GM18517 (cell line): ENCODE measurements around the gene MAN2A1.

Experiments
- ATAC-seq: cut with Tn5 transposase; IDR thresholded peaks from one replicate; pipeline ENCODE4 v1.9.1; 2021; ENCODE audit warnings: mild to moderate bottlenecking, moderate library complexity; ENCODE audit not compliant: unreplicated experiment

Gene MAN2A1

DNA sequence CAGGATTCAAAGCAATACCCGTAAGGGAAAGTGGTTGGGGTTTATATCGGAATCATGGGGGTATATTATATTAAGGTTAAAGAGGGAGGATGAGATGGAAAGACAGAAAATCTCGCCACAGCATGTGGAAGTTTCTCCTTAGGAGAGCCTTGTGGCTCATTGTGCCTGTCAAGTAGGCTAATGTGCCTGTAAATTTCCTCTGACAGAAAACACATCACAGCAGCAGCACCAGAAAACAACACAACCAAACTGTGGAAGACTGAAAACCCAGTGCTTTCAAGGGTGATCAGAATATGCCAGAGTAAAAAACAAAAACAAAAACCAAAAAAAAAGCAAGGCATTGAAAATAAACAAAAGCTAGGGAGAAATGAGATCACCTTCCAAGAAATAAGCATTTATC lies 11.3 kb upstream of the MAN2A1 start:
- ATAC-seq, result no peak

DNA sequence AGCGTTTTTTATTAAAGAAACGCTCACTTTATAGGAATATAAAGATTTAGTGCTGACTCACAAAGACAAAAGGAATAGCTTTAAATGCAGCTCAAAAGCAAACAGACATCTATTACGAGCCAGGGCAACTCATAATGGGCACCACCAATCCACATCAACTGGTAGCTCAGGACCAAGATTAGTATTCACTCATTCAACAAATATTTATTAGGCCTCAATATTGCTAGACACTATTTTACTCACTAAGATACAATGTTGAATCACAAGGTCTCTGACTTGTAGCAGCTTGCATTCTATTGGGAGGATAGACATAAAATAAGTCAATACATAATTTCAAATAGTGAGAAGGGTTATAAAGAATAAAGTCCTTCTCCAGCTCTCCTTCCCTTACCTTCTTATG lies 8.0 kb upstream of the MAN2A1 start:
- no peak for ATAC-seq

DNA sequence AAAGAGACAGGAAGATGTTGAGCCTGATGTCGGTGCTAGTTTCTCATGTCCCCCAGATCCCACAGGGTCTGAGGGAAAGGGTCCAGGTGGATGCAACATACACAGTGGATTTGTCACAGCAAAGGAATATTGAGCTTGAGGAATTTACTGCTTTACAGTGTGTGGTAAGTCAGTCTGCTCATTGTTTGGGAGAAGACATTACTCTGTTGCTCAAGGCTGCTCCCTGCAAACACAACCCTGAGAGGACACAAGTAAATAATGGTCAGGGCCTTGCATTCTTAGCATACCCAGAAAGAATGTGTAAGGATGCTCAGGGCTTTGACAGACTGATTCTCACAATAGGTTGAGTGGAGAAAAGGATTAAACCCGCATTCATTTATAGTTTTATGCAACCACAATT lies 7.3 kb upstream of the MAN2A1 start:
- ATAC-seq, result no peak

DNA sequence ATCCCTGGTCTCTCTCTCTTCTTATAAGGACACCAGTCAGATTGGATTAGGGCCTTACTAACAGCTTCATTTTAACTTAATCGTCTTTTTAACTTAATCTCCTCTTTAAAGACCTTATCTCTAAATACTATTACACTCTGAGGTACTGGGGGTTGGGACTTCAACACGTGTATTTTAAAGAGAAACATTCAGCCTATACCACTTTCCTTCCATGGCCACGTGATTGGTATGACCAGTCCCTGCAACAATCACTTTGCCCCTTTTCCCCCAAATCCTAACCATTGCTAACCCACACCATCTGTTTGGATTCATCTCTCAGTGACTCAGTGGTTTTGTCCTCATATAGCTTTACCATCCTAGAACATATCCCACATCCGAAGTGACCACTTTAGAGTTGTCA lies 3.8 kb upstream of the MAN2A1 start:
- ATAC-seq, result no peak

DNA sequence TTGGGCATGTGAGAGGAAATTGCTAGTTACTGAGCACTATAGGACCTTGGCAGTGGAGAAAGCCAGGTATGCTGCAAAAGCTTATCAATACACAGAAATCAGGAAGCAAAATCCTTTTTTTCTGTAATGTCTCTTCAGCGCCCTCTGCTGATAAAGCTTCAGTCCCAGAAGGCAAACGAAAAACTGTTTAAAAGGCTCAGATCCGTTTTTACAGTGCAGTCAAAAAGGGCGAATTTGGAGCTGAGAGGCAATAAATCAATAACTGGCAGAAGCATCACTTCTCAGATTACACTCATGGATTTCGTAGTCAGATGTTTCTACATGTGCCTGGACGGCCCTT lies 1.1 kb upstream of the MAN2A1 start:
- no peak for ATAC-seq

DNA sequence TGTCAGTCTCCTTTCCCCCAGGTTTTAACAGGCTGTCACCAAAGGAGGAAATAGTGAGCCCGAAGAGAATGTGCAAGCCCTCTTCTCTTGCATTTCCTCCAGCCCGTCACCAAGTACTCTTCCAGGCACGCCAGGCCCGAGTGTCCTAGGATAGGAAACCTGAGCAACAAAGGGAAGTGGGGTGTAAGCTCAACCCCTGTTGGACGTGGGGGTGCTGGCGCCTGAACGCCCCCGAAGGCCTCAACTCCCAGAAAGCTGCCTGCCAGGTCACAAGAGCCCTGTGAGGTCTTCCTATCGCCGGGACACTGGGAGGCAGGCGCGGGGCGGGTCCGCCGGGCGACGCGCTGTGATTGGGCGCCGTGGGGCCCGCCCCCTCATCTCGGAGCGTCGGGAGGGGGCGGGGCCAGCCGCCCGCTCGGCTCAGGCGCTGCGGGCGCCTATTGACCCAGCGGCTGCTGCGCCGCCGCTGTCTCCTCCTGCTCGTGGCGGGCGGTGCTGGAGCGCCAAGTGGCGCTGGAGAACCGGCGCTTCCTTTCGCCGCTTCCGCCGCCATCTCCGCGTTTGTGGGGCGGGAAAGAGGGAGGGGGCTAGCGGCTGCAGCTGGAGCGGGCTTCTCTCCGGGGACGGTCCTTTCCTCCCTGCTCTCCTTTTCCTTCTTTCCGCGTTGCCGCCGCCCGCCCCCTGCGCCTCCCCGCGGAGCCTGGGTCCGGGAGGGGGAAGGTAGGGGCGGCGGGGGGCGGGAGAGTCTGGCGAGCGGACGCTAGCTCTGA lies 572 bp upstream of the MAN2A1 start:
- peak; percentile 65 for ATAC-seq

DNA sequence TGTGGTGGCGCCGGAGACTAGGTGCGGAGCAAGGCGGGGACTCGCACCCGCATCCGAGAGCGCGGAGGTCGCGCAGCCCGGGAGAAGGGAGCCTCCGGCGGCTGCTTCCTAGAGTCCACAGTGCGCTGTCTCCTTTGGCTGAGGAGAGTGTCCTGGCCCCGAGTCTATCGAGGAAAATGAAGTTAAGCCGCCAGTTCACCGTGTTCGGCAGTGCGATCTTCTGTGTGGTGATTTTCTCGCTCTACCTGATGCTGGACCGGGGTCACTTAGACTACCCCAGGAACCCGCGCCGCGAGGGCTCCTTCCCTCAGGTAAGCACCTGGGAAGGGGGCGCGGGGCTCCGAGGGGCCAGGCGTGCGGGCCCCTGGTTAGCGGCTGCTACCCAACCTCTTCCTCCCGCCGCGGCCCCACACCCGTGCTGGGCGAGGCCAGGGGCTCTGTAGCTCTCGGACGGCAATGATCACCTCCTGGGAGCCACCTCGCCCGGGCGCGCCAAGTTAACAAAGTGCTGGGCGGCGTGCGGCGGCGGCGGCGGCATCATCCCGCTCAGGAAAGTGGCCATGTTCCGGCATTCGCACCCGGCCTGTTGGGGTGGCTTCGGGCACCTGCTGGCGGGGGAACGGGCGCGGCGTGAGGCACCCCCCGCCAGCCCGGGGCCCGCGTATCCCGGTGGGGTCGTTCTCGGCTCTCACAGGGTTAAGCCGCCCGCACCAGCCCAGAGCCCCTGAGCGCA lies 681 bp downstream of the MAN2A1 start:
- peak; percentile 6 for ATAC-seq

DNA sequence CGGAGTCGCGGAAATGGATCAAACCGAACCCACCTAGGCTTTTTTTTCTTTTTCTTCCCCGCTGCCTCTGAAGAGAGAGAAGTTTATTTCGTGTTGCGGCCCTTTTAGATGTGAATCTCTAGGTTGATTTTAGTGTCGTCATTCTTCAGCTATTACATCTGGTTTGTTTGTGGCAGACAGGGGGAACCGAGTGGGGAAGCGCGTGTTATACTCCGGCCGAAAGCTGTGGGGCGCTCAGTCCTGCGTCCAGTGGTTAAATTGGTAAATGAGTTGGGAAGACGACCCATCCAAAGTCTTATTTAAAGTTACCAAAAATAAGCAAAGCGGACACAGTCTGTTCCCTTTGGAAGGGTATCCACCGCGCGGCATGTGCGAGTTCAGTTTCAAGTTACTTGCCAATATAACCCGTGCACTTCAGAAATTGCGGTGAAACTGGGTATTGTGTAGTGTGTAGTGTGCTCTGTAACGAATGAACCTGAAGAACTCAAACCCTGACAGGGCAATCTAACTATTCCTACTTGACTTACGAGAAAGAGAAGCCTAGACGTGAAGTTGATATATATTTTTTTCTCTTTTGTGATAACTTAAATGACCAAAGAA lies 1.3 kb downstream of the MAN2A1 start:
- ATAC-seq, result no peak

DNA sequence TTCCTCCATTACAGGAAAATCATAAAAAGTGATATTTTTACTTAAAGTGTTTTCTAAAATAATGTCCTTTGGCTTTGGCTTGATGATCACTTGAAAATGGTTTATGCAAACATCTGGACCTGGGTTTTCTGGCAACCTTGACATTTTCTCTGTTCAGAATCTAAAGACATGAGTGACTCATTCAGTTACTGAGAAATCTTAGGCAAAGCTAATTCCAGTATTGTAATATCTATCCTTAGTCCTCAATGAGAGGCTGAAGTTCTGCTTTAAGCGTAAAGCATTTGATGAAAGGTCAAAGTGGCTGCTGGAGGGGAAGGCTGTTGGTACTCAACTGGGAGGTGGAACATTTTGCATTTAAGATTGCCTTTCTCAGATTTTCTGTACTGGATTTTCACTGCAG lies 2.3 kb downstream of the MAN2A1 start:
- ATAC-seq, result no peak

DNA sequence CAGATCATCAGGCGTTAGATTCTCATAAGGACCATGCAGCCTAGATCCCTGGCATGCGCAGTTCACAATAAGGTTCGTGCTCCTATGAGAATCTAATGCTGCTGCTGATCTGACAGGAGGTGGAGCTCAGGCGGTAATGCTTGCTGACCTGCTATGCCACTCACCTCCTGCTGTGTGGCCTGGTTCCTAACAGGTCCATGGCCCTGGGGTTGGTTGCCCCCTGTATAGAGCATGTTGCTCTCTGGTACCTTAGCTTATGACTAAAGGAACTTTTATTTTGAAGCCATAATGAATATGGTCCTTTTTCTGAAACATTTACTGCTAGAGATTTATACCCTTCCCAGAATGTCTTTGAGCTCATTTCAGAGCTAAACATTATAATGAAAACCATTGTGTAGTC lies 3.1 kb downstream of the MAN2A1 start:
- ATAC-seq, result no peak

DNA sequence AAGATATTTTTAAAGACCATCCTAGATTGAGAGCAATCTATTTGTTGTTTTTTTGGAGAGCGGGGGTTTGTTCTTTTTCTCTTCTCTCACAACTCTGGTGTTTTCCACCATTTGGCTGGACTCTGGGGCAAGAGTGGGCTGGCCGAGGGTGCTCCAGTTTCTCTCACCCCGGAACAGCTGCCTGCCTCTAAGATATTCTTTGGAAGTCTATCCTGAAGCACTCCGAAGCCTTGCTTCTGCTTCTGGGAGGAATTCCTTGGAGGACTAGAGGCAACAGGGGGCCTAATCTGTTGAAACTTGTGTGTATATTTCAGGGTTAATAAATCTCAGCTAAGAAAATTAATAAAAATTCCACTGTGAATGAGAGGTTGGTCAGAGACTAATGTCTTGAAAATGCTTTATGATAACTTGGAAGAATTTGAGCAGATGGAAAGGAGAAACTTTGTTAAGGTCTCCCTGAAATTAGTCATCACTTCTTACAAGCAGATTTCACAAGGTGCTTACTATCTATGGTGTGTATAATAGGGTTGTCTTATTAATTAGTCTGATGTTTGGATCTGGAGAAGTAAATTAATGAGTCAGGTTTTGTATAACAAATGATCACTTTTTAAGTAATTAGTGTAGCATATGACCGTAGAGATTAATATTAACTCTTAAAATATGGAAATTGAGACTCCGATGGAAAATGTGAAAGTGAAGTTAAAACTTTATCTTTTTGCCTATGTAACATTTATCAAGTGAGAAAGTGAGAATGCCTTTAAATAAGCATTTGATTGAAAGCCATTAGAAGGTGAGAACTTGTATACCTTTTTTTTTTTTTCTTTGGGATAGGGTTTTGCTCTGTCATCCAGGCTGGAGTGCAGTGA lies 4.0 kb downstream of the MAN2A1 start:
- ATAC-seq, result no peak

DNA sequence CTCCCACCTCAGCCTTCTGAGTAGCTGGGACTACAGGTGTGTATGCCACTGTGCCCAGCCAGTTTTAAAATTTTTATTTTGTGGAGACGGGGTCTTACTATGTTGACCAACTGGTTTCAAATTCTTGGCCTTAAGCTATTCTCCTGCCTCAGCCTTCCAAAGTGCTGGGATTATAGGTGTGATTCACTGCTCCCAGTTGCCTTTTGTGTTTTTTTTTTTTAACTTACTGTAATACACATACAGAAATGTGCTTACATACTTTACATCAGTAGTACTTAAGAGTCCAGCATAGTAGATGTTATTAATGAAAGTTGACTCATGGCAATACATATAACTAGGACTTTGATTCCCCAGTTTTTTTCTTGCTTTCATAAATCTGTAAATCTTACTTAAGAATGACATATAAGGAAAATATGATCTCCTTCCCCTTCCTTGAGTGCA lies 4.7 kb downstream of the MAN2A1 start:
- ATAC-seq, result no peak

DNA sequence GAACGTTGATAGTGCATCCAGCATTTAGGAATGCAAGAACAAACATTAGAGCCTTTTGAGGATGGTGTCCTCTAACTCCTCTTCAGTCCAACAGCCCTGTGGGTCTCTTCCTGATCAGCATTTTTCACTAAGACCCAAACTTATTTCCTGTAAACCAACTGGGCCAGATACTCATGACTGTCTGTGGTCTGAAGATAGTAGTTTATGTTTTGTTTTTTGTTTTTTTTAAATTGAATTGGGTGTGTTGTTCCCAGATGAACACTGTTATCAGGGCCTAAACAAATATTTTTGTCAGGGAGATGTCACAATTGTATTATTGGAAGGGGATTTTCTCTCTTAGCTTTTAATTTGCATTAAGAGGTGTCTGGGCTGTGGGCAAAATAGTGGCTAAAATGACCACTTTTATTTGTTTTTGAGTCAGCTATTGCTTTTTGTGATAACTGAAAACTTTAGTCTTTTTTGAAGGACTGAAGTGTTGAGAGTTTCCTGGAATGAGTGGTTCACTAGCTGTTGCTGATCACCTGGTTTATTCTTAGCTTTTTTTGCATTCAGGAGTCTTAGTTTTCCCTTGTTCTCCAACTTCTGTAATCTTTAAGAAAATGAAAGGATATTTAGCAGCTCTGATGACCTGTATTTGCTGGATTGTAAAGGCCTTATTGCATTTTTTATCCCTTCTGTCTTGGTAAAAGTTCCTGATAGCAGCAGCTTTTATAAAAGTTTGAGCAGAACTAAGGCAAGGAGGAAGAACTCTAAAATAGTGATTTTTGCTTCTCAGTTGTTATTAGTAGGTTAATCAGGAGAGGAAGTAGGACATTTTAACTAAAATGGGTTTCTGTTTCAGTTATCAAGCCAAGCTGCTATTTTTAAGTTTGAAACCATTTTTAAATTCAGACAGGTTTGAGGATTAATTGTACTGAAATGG lies 5.5 kb downstream of the MAN2A1 start:
- ATAC-seq, result peak; percentile 68

DNA sequence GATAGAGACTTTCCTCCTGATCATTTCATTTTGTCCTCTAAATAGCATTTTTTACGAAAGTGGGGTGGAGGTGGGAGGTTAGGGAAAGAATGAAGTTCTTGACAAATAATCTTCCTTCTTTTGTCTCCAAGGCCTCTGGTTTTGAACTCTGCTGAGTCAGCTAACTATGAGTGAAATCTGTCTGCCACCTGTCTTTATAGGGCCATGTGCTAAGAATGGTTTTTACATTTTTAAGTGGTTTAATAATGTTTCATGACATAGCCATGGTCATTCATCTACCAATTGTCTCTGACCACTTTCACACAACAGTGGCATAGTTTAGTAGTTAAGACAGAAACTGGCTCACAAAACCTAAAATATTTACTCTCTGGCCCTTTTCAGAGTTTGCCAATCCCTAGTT lies 7.6 kb downstream of the MAN2A1 start:
- no peak for ATAC-seq

DNA sequence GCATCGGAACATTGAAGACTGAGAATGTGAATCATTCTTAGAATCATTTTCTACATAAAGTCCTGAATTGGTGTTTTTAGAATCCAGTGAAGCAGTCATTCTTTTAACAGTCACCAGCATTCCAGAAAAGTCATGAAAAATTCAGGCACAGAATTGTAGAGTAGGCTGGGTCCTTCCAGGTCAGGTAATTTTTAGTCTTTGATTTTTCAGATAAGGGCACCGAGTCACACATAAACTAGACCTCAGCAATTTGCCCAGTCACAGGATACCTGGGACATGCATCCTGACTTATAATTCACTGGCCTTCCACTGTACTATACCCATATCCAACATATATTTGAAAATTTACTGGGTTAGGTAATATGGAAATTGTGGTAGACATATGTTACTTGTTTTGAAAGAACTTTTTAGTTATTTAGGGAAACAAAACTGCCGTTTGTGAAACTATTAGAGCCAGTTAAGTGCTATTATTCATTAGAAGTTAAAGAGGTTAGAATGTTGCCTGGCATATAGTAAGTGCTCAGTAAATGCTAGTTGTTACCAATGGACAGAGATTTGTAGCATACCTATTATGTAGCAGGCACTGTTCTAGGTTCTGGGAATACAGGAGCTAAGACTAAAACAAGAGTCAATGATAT lies 10.9 kb downstream of the MAN2A1 start:
- peak; percentile 50 for ATAC-seq

DNA sequence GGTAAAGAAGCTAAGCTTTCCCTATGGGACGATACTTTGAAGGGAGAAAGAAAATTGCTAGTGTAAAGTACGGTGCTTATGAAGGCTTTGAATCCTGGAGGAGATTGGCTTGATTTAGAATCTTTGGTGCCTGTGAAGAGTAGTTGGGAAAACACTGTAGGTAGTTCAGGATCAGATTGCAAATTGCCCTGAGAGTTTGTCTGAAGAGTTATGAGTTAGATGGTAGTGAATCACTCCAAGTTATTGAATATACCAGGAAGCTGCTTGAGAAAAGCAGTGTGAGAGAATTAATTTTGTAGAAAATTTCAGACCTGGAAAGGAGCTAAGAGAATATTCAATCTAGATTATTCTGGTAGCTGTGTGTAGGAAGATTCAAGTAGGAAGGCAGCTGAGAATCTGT lies 11.5 kb downstream of the MAN2A1 start:
- ATAC-seq, result no peak

DNA sequence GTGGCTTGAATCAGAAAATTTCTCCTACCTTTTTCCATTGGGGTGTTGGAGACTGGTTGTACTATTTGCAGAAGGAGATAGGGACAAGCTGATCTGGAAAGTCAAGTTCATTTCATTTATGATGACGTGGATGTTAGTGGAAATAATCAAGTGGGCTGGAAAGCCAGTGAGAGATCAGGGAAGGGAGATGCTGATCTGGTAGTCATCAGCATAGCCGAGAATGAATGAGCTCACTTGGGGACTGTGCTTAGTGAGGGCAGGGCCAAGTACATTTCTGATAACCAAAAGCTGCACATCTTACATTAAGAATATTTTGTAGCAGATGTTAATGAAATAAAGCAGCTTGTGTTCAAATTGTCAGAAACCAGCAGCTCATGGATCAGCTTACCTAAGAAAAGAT lies 12.1 kb downstream of the MAN2A1 start:
- no peak for ATAC-seq

DNA sequence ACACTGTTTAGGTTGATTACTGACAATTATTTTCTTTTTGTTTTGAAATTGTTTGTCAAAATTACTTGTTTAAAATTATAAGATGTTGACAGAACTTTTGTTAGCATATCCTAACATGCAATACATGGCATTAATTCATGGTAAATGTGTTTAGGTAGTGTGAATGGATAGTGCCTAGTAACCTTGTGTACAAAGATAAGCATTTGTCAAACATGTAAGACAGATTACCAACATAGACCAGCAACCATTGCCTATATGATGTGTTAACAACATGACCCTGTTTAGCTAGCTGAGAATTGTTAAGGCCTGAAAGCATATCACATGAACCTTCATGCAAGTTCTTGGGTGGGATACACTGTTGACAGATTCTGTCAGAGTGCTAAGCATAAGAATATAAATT lies 13.4 kb downstream of the MAN2A1 start:
- ATAC-seq, result no peak

DNA sequence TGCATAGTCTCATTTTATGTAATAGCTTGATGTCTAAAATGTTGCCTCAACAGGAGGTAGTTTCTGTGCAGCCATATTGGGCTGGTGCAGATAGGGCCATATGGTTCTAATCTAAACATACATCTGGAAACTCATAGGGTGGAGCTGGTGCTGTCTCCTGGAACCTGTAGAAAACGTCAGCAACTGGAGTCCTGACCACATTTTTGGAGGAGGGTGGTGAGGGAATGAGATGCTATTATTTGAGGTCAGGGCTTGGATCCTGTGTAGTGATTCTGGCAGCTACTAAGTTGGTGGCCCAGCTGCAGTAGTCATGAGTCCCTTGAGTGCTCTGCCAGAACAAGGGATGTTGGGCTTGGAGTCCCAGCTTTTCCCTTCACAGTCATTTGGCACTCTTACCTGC lies 14.1 kb downstream of the MAN2A1 start:
- ATAC-seq, result no peak
